ENCODE data around the gene HES7. TPM values are rescaled to one million over a fixed set of nuclear protein-coding genes. Genes with fewer than 3 reads are reported as not detected.

HES7 gene
- total RNA-seq, 2 experiments from 2014 or later, result 2.5 to 2.8 TPM

- peaks cover 2% of the 10 kb centered on the region for H3K9me3 Mint-ChIP-seq
- intact Hi-C loops (cut with micrococcal nuclease), result loop anchor here (1.0 to 10.0 kb wide), 5 partner anchors 67 to 686 kb away; partner anchors contain the start of genes FGF11 and TMEM102
- H3K4me1 Mint-ChIP-seq (ENCODE audit: low read depth), result peaks cover 65% of the 10 kb centered on the region
- H3K27me3 Mint-ChIP-seq, result peaks cover 55% of the 10 kb centered on the region
- ChIA-PET POLR2A (interaction anchor here (1.0 to 6.8 kb wide), 8 partner anchors 17 to 128 kb away, joined by 3 to 52 read pairs (median 6); partner anchors contain the start of genes CTC1 and PFAS), CTCF (interaction anchor here (0.7 to 7.0 kb wide), 18 partner anchors 11 to 189 kb away, joined by 3 to 92 read pairs (median 14); partner anchors contain the start of genes AURKB, BORCS6, CNTROB and CTC1)
- peak overlapping the region; percentile 91 for H3K27ac Mint-ChIP-seq
- H3K4me3 Mint-ChIP-seq, result peak overlapping the region; percentile 83
- DNase-seq, result peak; percentile 90
- H3K36me3 Mint-ChIP-seq, result peaks cover 19% of the 10 kb centered on the region
Measured at GRCh38 chr17:8120520-8121406, 3.1 kb downstream of the HES7 start.

- Mint-ChIP-seq H3K27me3 (peaks cover 56% of the 10 kb centered on the region), H3K27ac (peak overlapping the region; percentile 91), H3K9me3 (peaks cover 2% of the 10 kb centered on the region), H3K4me3 (peak overlapping the region; percentile 83), H3K36me3 (peaks cover 16% of the 10 kb centered on the region), H3K4me1 (ENCODE audit: low read depth) (peaks cover 56% of the 10 kb centered on the region)
- intact Hi-C loops (cut with micrococcal nuclease), result loop anchor here (1.0 to 10.0 kb wide), 14 partner anchors 18 to 685 kb away; partner anchors contain the start of genes CNTROB, CTC1, FGF11 and PFAS
- peak; percentile 96 for DNase-seq
- ChIA-PET CTCF (interaction anchor here (0.7 to 7.0 kb wide), 43 partner anchors 8 to 432 kb away, joined by 3 to 92 read pairs (median 5); partner anchors contain the start of genes AURKB, BORCS6, CNTROB and CTC1), POLR2A (interaction anchor here (0.7 to 6.8 kb wide), 17 partner anchors 18 to 433 kb away, joined by 3 to 52 read pairs (median 4); partner anchors contain the start of genes AURKB, CTC1, PER1 and PFAS)
Measured at GRCh38 chr17:8119581-8120519, 4.1 kb downstream of the HES7 start.

DNA sequence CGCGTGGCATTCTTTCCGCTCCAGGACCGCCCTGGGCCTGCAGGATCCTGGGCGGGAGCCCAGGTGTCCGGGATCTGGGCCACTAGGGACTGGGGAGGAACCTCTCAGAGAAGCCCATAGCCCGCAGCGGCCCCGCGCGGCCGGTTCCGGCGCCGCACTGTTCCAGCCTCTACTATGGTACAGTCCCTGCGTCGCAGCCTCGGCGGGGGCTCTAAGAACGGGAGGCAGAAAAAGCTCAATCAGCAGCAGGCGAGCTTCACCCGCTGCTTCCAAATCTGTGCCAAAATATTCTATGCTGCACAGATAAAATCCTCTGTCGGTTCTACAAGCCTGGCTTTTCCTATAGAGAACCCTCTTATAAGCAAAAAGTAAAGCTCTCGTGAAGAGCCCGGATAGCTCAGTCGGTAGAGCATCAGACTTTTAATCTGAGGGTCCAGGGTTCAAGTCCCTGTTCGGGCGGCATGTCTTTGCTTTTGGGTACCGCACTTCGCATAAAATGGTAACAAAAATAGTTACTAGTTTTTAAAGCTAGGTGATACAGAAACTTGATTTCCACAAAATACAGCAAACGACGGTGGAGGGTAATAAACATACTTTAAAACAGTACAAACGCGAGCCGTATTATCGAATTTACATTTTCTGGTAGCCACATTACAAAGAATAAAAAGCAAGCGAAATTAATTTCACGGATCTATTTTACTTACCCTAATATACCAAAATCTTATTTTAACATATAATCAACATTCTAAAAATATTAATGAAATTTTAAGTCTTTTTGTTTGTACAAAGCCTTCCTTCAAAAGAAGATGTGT is 4.9 kb downstream of the HES7 start:
- DNase-seq, result peak; percentile 90
- peak overlapping the region; percentile 91 for H3K27ac Mint-ChIP-seq
- ChIA-PET CTCF (interaction anchor here (0.7 to 7.0 kb wide), 37 partner anchors 8 to 431 kb away, joined by 3 to 92 read pairs (median 6); partner anchors contain the start of genes AURKB, BORCS6, CTC1 and PFAS), POLR2A (interaction anchor here (0.6 to 6.8 kb wide), 17 partner anchors 19 to 432 kb away, joined by 3 to 52 read pairs (median 4); partner anchors contain the start of genes AURKB, CTC1, PER1 and PFAS)
- peaks cover 56% of the 10 kb centered on the region for H3K27me3 Mint-ChIP-seq
- intact Hi-C loops (cut with micrococcal nuclease), result loop anchor here (1.0 to 5.0 kb wide), 11 partner anchors 19 to 504 kb away; partner anchors contain the start of genes CNTROB, CTC1, PFAS and SLC25A35
- H3K4me1 Mint-ChIP-seq (ENCODE audit: low read depth), result peaks cover 48% of the 10 kb centered on the region
- peaks cover 2% of the 10 kb centered on the region for H3K9me3 Mint-ChIP-seq
- peaks cover 16% of the 10 kb centered on the region for H3K36me3 Mint-ChIP-seq
- H3K4me3 Mint-ChIP-seq, result peak overlapping the region; percentile 83

DNA sequence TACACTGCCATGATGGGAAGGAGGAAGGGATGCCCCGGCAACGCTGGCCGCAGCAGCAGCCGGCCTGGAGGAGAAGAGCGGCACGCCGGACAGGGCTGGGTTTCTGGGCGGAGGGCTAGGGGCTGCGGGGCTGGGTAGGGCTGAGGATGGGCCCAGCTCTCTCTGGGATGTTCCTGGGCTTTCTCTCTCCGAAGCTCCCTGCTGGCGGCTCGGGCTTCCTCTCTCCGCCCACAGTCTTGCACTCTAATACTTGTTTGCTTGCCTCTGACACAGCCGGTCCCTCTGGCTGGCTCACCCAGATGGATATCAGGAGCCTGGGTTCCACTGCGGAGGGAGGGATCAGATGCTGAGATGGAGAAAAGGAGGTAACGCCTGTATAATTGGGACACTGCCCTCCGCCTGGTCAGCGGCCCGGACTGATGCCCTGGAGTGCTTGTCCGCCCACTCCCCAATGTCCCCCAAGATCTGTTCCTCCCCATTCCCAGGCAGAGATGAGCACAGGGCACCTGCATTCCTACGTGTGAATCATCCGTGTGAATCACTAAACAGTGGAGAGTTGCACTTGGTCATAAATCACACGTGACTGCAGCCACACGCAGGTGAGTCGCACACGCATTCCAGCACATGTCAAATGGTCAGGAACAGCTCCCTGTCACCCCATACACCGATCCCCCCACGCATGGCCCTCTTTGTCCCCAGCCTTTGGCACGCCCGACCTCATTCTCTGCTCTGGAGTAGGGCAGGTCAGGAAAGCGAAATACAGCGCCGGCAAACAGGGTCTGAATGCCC is 5.7 kb downstream of the HES7 start, which contains the start of gene ALOXE3:
Gene ALOXE3, minus strand, starts transcription at position 535 of the 789 bp plus-strand sequence. Its CDS starts 524 bp downstream, at position 11.
- Mint-ChIP-seq H3K27me3 (peaks cover 53% of the 10 kb centered on the region), H3K27ac (peak within 1 kb of the TSS; percentile 91), H3K4me1 (ENCODE audit: low read depth) (peaks cover 40% of the 10 kb centered on the region), H3K36me3 (peaks cover 16% of the 10 kb centered on the region), H3K9me3 (peaks cover 2% of the 10 kb centered on the region), H3K4me3 (peak within 1 kb of the TSS; percentile 83)
- DNase-seq, result peak; percentile 53
- intact Hi-C loops (cut with micrococcal nuclease), result loop anchor here (1.0 to 5.0 kb wide), 6 partner anchors 45 to 186 kb away; partner anchors contain the start of genes CNTROB, CTC1, PFAS and SLC25A35
- ChIA-PET POLR2A (interaction anchor here (0.6 to 6.8 kb wide), 6 partner anchors 44 to 130 kb away, joined by 3 to 52 read pairs (median 3); partner anchors contain the start of genes CTC1 and PFAS), CTCF (interaction anchor here (0.9 to 7.0 kb wide), 21 partner anchors 9 to 183 kb away, joined by 4 to 92 read pairs (median 19); partner anchors contain the start of genes BORCS6, CTC1 and TMEM107)

GRCh38 chr17:8117367-8117979 is 6.4 kb downstream of the HES7 start:
- Mint-ChIP-seq H3K4me1 (ENCODE audit: low read depth) (peaks cover 35% of the 10 kb centered on the region), H3K27ac (no peak overlapping the region), H3K36me3 (peaks cover 16% of the 10 kb centered on the region), H3K27me3 (peaks cover 54% of the 10 kb centered on the region), H3K9me3 (peaks cover 2% of the 10 kb centered on the region), H3K4me3 (peak overlapping the region; percentile 83)
- ChIA-PET POLR2A (interaction anchor here (1.0 to 1.3 kb wide), 2 partner anchors 43 to 56 kb away, joined by 3 read pairs; no protein-coding TSS in a partner anchor), CTCF (interaction anchor here (1.0 to 7.0 kb wide), 14 partner anchors 8 to 183 kb away, joined by 4 to 92 read pairs (median 25); no protein-coding TSS in a partner anchor)
- intact Hi-C loops (cut with micrococcal nuclease), result loop anchor here (5.0 kb wide), 1 partner anchor 185 kb away; the partner anchor contains the start of genes CNTROB and TRAPPC1
- no peak for DNase-seq

DNA sequence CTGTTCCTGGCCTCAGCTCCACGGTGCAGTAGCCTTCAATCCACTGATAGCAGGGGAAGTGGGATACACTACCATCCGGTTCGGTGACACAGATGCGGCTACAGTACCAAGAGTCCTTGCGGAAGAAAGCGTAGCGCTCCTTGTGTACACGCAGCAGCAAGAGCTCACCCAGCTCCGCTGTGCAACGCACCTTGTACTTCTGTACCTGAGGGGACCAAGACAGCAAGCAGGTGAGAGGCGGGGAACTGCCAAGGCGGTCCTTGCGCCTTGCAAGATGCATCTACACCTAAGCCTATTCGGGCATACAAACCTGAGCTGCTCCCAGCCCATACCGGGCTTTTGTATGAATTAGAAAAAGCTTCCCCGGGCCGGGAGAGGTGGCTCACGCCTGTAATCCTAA is 7.1 kb downstream of the HES7 start:
- ChIA-PET POLR2A (interaction anchor here (1.3 kb wide), 1 partner anchor 57 kb away, joined by 3 read pairs; no protein-coding TSS in a partner anchor), CTCF (interaction anchor here (0.5 to 7.0 kb wide), 6 partner anchors 10 to 257 kb away, joined by 3 to 92 read pairs (median 8); no protein-coding TSS in a partner anchor)
- intact Hi-C loops (cut with micrococcal nuclease), result loop anchor here (5.0 kb wide), 1 partner anchor 184 kb away; the partner anchor contains the start of genes CNTROB and TRAPPC1
- peaks cover 53% of the 10 kb centered on the region for H3K27me3 Mint-ChIP-seq
- no peak overlapping the region for H3K27ac Mint-ChIP-seq
- DNase-seq, result no peak
- peaks cover 16% of the 10 kb centered on the region for H3K36me3 Mint-ChIP-seq
- peaks cover 2% of the 10 kb centered on the region for H3K9me3 Mint-ChIP-seq
- H3K4me1 Mint-ChIP-seq (ENCODE audit: low read depth), result peaks cover 33% of the 10 kb centered on the region
- H3K4me3 Mint-ChIP-seq, result no peak overlapping the region

DNA sequence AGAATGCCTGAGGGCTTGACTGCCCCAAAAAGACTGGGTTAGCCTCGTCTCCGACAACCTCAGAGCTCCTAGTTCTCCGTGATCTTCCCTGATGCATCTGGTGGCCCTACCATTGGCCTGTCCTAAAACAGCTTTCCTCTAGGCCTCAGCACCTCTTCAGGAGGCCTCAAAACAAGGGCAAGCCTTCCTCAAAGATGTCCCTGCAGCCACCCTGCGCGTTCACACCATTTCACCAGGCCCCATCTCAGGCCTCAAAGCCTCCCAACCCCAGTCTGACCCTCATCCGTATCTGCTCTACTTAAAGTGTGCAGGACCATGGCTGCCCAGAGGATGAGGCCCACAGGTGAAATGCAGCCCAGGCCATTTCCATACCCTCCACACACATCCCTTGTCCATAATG is 13.0 kb downstream of the HES7 start:
- Mint-ChIP-seq H3K4me1 (ENCODE audit: low read depth) (peaks cover 7% of the 10 kb centered on the region), H3K36me3 (no peaks in the 10 kb centered on the region), H3K4me3 (no peak overlapping the region), H3K27ac (no peak overlapping the region), H3K27me3 (peaks cover 28% of the 10 kb centered on the region), H3K9me3 (no peaks in the 10 kb centered on the region)
- POLR2A ChIA-PET, result no interaction called here
- intact Hi-C loops (cut with micrococcal nuclease), result loop anchor here (1.0 kb wide), 2 partner anchors 17 to 51 kb away; no protein-coding TSS in a partner anchor
- CTCF ChIA-PET, result interaction anchor here (0.8 to 12.5 kb wide), 24 partner anchors 8 to 423 kb away, joined by 3 to 172 read pairs (median 6); partner anchors contain the start of genes ALOX12B, ALOXE3, AURKB and GUCY2D
- DNase-seq, result no peak

- Mint-ChIP-seq H3K36me3 (no peaks in the 10 kb centered on the region), H3K27ac (no peak overlapping the region), H3K27me3 (peaks cover 25% of the 10 kb centered on the region), H3K9me3 (no peaks in the 10 kb centered on the region), H3K4me3 (no peak overlapping the region), H3K4me1 (ENCODE audit: low read depth) (peaks cover 8% of the 10 kb centered on the region)
- DNase-seq, result no peak
- CTCF ChIA-PET, result interaction anchor here (0.8 to 12.5 kb wide), 25 partner anchors 9 to 422 kb away, joined by 3 to 172 read pairs (median 5); partner anchors contain the start of genes ALOX12B, ALOXE3, AURKB and GUCY2D
- POLR2A ChIA-PET, result no interaction called here
- intact Hi-C loops (cut with micrococcal nuclease), result loop anchor here (1.0 kb wide), 2 partner anchors 16 to 50 kb away; no protein-coding TSS in a partner anchor
Measured at GRCh38 chr17:8110456-8110804, 13.5 kb downstream of the HES7 start.
